K562 (cell line): ENCODE data around the gene RUNX1. TPM values are rescaled to one million over a fixed set of nuclear protein-coding genes. Genes with fewer than 3 reads are reported as not detected.

ENCODE experiments used
- ATAC-seq: fragments of 200-7000 bp; cut with Tn5 transposase; 3 replicates; pipeline ENCODE4 v1.9.1; 2020; ENCODE audit warnings: moderate library complexity
- BruUV-seq: library from RNA; stranded (reverse); fragments of 400-500 nt; replicated peaks from 2 replicates; lab custom pipeline; 2021; lab: Mats Ljungman, UMichigan
- CTCF ChIA-PET: fragments of 300-600 bp; formaldehyde crosslinking; extraction: SDS; loops from one replicate; lab custom pipeline; 2021; ENCODE audit warnings: low intra/inter-chr PET ratio; lab: Yijun Ruan, JAX
- POLR2A ChIA-PET: fragments of 300-600, 350-650 bp; sonication (Branson Sonifier 250); formaldehyde crosslinking; extraction: SDS; loops from one replicate; lab custom pipeline; 2021; ENCODE audit warnings: antibody characterized with exemption, inconsistent platforms; lab: Yijun Ruan, JAX
- DNase-seq, 4 experiments: peaks; one replicate each; pipeline versions ENCODE4 v3.0.0 to v3.0.0-alpha.2; 2011 to 2018; ENCODE audit warnings: low spot score in 3 of 4, mixed read lengths in 3 of 4; ENCODE audit errors: extremely low read depth in 1 of 4
- FAIRE-seq: peaks from 2 replicates; lab custom pipeline; 2011; peaks lifted over from hg19 to GRCh38; lab: Jason Lieb, UNC
- H2AFZ ChIP-seq: 2 replicates; pipeline ENCODE4 v1.6.0; 2011; ENCODE audit warnings: low read depth, low read length, control low read depth, inconsistent platforms
- H3K27ac ChIP-seq: fragments of 200-600 bp; 3 replicates; pipeline ENCODE4 v1.8.0; 2011; ENCODE audit warnings: low read depth, mild to moderate bottlenecking, control low read depth, inconsistent platforms, low read length, moderate library complexity, mixed read lengths; ENCODE audit errors: extremely low read depth
- H3K27me3 ChIP-seq, 2 experiments: fragments of 300-600 bp in 1 of 2; 2 replicates in 1 of 2; 3 replicates in 1 of 2; pipeline versions ENCODE4 v1.6.0 to v1.8.0; 2011; ENCODE audit warnings: inconsistent platforms in 2 of 2, low read length in 2 of 2, mild to moderate bottlenecking in 1 of 2, mixed read lengths in 1 of 2, moderate library complexity in 1 of 2; ENCODE audit not compliant: control insufficient read depth in 2 of 2, insufficient read depth in 2 of 2
- H3K36me3 ChIP-seq: fragments of 300-600 bp; 3 replicates; pipeline ENCODE4 v1.8.0; 2011; ENCODE audit warnings: mild to moderate bottlenecking, low read length, inconsistent platforms; ENCODE audit not compliant: control insufficient read depth, insufficient read depth
- H3K4me1 ChIP-seq, 2 experiments: fragments of 200-600 bp in 1 of 2; replicated peaks in 1 of 2; 2 replicates in 1 of 2; 3 replicates in 1 of 2; pipeline versions ENCODE4 v1.5.1 to v1.8.0; 2011; ENCODE audit warnings: inconsistent platforms in 2 of 2, low read length in 2 of 2, mild to moderate bottlenecking in 1 of 2, mixed read lengths in 1 of 2, moderate library complexity in 1 of 2; ENCODE audit not compliant: control insufficient read depth in 2 of 2, insufficient read depth in 2 of 2
- H3K4me2 ChIP-seq: 2 replicates; pipeline ENCODE4 v1.6.1; 2011; ENCODE audit warnings: low read length, control low read depth, inconsistent platforms, mixed read lengths; ENCODE audit not compliant: insufficient read depth
- H3K4me3 ChIP-seq: fragments of 200-600 bp; sonication (generic), shearing (Covaris generic); 2 replicates; pipeline ENCODE4 v1.5.1; 2016; ENCODE audit warnings: control low read depth, inconsistent platforms
- H3K79me2 ChIP-seq: fragments of 200-600 bp; 3 replicates; pipeline ENCODE4 v1.8.0; 2011; ENCODE audit warnings: low read length, inconsistent platforms; ENCODE audit not compliant: control insufficient read depth, insufficient read depth
- H3K9ac ChIP-seq, 2 experiments: 2 replicates each; pipeline versions ENCODE4 v1.6.0 to v1.6.1; 2011; ENCODE audit warnings: low read depth in 2 of 2, low read length in 2 of 2, control low read depth in 1 of 2, inconsistent platforms in 1 of 2, mild to moderate bottlenecking in 1 of 2, mixed read lengths in 1 of 2; ENCODE audit not compliant: insufficient read depth in 1 of 2
- H3K9me1 ChIP-seq: one replicate; pipeline ENCODE4 v1.6.0; 2011; ENCODE audit warnings: inconsistent platforms, mild to moderate bottlenecking, low read length, moderate library complexity; ENCODE audit not compliant: control insufficient read depth, insufficient read depth
- H3K9me3 ChIP-seq: replicated peaks from 2 replicates; pipeline ENCODE4 v1.5.1; 2011; ENCODE audit warnings: low read depth, low read length, inconsistent platforms; ENCODE audit not compliant: control insufficient read depth, insufficient read depth
- H4K20me1 ChIP-seq: replicated peaks from 2 replicates; pipeline ENCODE4 v1.6.1; 2011; ENCODE audit warnings: low read length, inconsistent platforms, mixed read lengths; ENCODE audit not compliant: control insufficient read depth, insufficient read depth
- CEBPB ChIP-seq: fragments of 450-650 bp; IDR thresholded peaks from 2 replicates; pipeline ENCODE4 v1.6.1; 2016; ENCODE audit warnings: missing genetic modification characterization, missing compliant biosample characterization
- CEBPG ChIP-seq, 3 experiments: fragments of 200-800 bp in 1 of 3; sonication (Bioruptor generic) in 1 of 3; sonication (generic) in 1 of 3; formaldehyde crosslinking in 1 of 3; IDR thresholded peaks in 2 of 3; conservative IDR thresholded peaks in 1 of 3; 2 replicates each; pipeline versions ENCODE4 v1.6.1 to v1.8.0; 2016 to 2022; ENCODE audit warnings: missing compliant biosample characterization in 2 of 3, missing genetic modification characterization in 2 of 3, mild to moderate bottlenecking in 1 of 3, missing genetic modification reagents in 1 of 3
- FOXA3 ChIP-seq, 2 experiments: fragments of 450-650 bp in 1 of 2; sonication (generic) in 1 of 2; formaldehyde crosslinking; IDR thresholded peaks in 1 of 2; conservative IDR thresholded peaks in 1 of 2; 2 replicates each; pipeline versions ENCODE4 v1.4.0 to v1.8.0; 2020 to 2022; ENCODE audit warnings: mild to moderate bottlenecking in 2 of 2, missing genetic modification reagents in 1 of 2
- HCFC1 ChIP-seq: IDR thresholded peaks from 2 replicates; pipeline ENCODE4 v1.6.1; 2012; ENCODE audit warnings: low read depth, low read length, improper control_type of control experiment
- HOXB6 ChIP-seq: fragments of 250-450 bp; sonication (Bioruptor Pico); IDR thresholded peaks from 2 replicates; pipeline ENCODE4 v1.5.1; 2022; ENCODE audit warnings: mild to moderate bottlenecking, borderline replicate concordance
- SAFB2 ChIP-seq: fragments of 200-400 bp; formaldehyde crosslinking; IDR thresholded peaks from 2 replicates; pipeline ENCODE4 v1.6.1; 2018; ENCODE audit warnings: borderline replicate concordance, low read length, low read depth, moderate library complexity; ENCODE audit not compliant: severe bottlenecking
- SIRT6 ChIP-seq: IDR thresholded peaks from one replicate; pipeline ENCODE4 v1.6.1; 2012; ENCODE audit warnings: low read depth, mild to moderate bottlenecking, control low read depth, inconsistent platforms, low read length, moderate library complexity
- ZKSCAN3 ChIP-seq: fragments of 250-450 bp; sonication (Bioruptor Pico); IDR thresholded peaks from 2 replicates; pipeline ENCODE4 v1.4.0; 2020
- ZNF174 ChIP-seq: fragments of 250-450 bp; sonication (Bioruptor Pico); IDR thresholded peaks from 2 replicates; pipeline ENCODE4 v1.4.0; 2020; ENCODE audit warnings: mild to moderate bottlenecking
- WGBS: fragments of 100-300 bp; shearing (Covaris generic); methylation state at CpG from one replicate; pipeline ENCODE4 v1.1.6; 2016; ENCODE audit warnings: low coverage, mixed read lengths; ENCODE audit not compliant: insufficient coverage; ENCODE audit errors: missing lambda C conversion rate; 5-methylcytosine and 5-hydroxymethylcytosine counted together
- in situ Hi-C: fragments of 300-500 bp; cut with MboI; formaldehyde crosslinking; loops from 4 replicates; pipeline ENCODE4 v1.15.0; 2018; ENCODE audit warnings: inconsistent platforms, mixed read lengths
- intact Hi-C: fragments of 100-400 bp; cut with micrococcal nuclease; formaldehyde crosslinking; loops from 2 replicates; pipeline ENCODE4 v1.14.2; 2022
- polyA plus RNA-seq, 8 experiments: library from polyadenylated mRNA; depleted of rRNA in 4 of 8; stranded (reverse) in 5 of 8; unstranded in 3 of 8; fragments of >200 nt; fragmentation: Nextera tagmentation in 2 of 8; fragmentation: Illumina TruSeq in 1 of 8; extraction: Ambion mirVana in 2 of 8; extraction: Trizol in 1 of 8; gene quantifications; 2 replicates each; pipeline versions ENCODE4 v1.2.1 to v1.2.3, GENCODE V29; 2011 to 2014; ENCODE audit warnings: inconsistent platforms in 1 of 8, missing spikeins in 1 of 8
- total RNA-seq, 7 experiments: library from RNA; depleted of rRNA in 6 of 7; stranded (reverse); fragments of >200 nt in 6 of 7; fragmentation: Illumina TruSeq in 2 of 7; extraction: Trizol in 2 of 7; gene quantifications; 2 replicates each; pipeline versions ENCODE4 v1.2.1 to v1.2.3, GENCODE V29; 2011 to 2021; ENCODE audit warnings: low replicate concordance in 1 of 7
- TF ChIP-seq, protein P1 (sequence below), 2 experiments: fragments of 450-650 bp in 1 of 2; sonication (generic) in 1 of 2; formaldehyde crosslinking in 1 of 2; IDR thresholded peaks in 1 of 2; conservative IDR thresholded peaks in 1 of 2; 2 replicates each; pipeline versions ENCODE4 v1.6.1 to v1.8.1; 2016 to 2023; ENCODE audit warnings: mild to moderate bottlenecking in 2 of 2, moderate library complexity in 2 of 2, inconsistent platforms in 1 of 2, missing genetic modification reagents in 1 of 2
- TF ChIP-seq, protein P2 (sequence below): fragments of 450-650 bp; IDR thresholded peaks from 2 replicates; pipeline ENCODE4 v1.6.1; 2016; ENCODE audit warnings: missing biosample characterization, missing genetic modification characterization

The RUNX1 gene
- total and polyA plus RNA-seq, 9 of the 15 experiments (the other 6 are each of a cell fraction or from before 2014, with no cell fraction given), result 2.2 to 68.6 (median 17.8) TPM

DNA sequence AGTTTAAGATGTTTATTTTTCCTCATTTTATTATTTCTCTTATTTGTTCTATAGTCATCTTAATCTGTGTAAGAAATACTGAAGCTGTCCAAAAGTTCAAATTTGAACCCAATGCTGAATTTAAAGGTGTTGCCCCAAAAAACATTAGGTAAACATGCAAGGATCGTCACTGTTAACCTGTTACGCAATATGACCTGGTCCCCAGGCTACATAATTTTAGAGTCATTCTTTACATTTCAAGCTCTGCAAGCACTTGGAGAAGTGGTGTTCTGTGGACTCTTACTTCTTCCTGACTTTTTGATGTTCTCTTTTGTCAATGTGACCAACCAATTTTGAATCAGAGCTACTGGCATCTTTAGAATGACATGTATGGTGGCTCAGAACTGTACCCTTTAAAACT is 274.4 kb downstream of the RUNX1 start:
- CTCF ChIA-PET, result interaction anchor here (0.6 kb wide), 1 partner anchor 1076 kb away, joined by 3 read pairs; no protein-coding TSS in a partner anchor
- no peak overlapping the region for H3K27ac ChIP-seq
- intact Hi-C loops, result no loop called here
- H3K4me3 ChIP-seq, result no peak overlapping the region
- FAIRE-seq (no peak), ATAC-seq (no peak), DNase-seq (no peak)
- TF ChIP-seq HOXB6 (CRISPR knock-in tag) (no peak), CEBPG (CRISPR knock-in tag; IDR thresholded peaks at IDR 0.05) (peak; percentile 54), CEBPG (tag; conservative IDR thresholded peaks at IDR 0.05 in 1 of 2, IDR thresholded peaks at IDR 0.05 in 1 of 2) (peak; percentile 98 to 99), HCFC1 (no peak), FOXA3 (CRISPR knock-in tag; conservative IDR thresholded peaks at IDR 0.05 in 1 of 2, IDR thresholded peaks at IDR 0.05 in 1 of 2) (peak in 1 of 2 experiments; percentile 57; a peak in 2 of 4 replicates), ZNF174 (CRISPR knock-in tag) (no peak), ZKSCAN3 (no peak), CEBPB (tag) (peak; percentile 97), SAFB2 (no peak), SIRT6 (no peak)
- TF ChIP-seq, protein P1, sequence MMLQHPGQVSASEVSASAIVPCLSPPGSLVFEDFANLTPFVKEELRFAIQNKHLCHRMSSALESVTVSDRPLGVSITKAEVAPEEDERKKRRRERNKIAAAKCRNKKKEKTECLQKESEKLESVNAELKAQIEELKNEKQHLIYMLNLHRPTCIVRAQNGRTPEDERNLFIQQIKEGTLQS (IDR thresholded peaks at IDR 0.05), result 0 out of 2 replicates have a peak, but pooled peaks have one; percentile 32
- TF ChIP-seq, protein P1 (CRISPR knock-in tag; conservative IDR thresholded peaks at IDR 0.05), result no peak
- TF ChIP-seq, protein P2, sequence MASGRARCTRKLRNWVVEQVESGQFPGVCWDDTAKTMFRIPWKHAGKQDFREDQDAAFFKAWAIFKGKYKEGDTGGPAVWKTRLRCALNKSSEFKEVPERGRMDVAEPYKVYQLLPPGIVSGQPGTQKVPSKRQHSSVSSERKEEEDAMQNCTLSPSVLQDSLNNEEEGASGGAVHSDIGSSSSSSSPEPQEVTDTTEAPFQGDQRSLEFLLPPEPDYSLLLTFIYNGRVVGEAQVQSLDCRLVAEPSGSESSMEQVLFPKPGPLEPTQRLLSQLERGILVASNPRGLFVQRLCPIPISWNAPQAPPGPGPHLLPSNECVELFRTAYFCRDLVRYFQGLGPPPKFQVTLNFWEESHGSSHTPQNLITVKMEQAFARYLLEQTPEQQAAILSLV (tag), result peak; percentile 65; the same call in 1 of the 2 replicates
- no peaks in the 10 kb centered on the region for H3K9me3 ChIP-seq
- BruUV-seq, result no TSS peak
- H3K4me2 ChIP-seq, result no peak overlapping the region
- POLR2A ChIA-PET, result interaction anchor here (0.5 to 2.0 kb wide), 4 partner anchors 9 to 755 kb away, joined by 3 to 10 read pairs (median 3); no protein-coding TSS in a partner anchor
- H2AFZ ChIP-seq, result no peak overlapping the region
- WGBS, result 27% methylated on average over 2 of the region's 2 CpGs
- H3K79me2 ChIP-seq, result no peaks in the 10 kb centered on the region
- in situ Hi-C loops, result no loop called here
- no peak overlapping the region for H3K9ac ChIP-seq
- H3K9me1 ChIP-seq, result no peaks in the 10 kb centered on the region
- no peaks in the 10 kb centered on the region for H3K36me3 ChIP-seq
- H3K4me1 ChIP-seq, result no peaks in the 10 kb centered on the region
- no peaks in the 10 kb centered on the region for H4K20me1 ChIP-seq
- H3K27me3 ChIP-seq, result peaks cover 0 to 15% of the 10 kb centered on the region in 2 experiments; a peak in 2 of 5 replicates
